Measurements from ENCODE around the gene TRPV4.

The TRPV4 gene

DNA sequence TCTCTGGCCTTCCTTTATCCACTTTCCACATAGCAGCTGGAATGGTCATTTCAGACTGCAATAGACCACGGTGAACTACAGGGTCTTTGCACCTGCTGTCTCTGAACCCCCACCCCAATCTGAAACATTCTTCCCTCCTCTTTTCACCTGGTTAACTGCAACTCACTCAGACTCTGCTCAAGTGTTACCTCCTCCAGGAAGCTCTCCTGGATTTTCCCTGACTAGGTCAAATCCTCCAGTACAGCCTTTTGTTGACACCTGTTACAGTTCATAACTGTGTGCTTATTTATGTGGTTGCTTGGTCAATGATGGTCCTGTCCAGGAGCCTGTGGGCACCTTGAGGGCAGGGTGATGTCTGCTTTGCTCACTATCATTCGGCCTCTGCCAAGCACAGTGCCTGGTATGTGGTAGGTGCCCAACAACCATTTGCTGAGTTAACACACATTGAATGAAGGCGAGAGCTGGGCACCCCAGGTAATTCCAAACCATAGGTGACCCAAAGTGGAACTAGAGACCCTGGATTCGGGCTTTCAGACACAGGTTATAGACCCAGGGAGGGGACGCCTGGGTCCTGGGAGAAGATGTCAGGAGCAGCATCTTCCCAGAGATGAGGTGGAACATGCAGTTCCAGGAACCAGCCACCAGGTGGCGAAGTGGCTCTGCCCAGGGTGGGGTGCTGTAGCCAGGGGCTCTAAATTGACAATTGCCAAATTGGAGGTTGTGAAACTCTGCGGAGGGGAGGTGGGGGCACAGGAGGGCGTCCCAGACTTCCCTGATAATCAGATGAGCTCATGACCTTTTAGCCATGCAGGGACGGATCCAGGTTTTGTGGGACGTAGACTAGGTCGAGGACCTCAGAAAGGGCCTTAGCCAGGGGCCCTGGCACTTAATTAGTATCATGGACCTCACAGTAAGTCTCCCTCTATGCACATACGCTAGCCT, 28.1 kb downstream of the TRPV4 start:
- peak; percentile 71 to 73 for ATAC-seq

DNA sequence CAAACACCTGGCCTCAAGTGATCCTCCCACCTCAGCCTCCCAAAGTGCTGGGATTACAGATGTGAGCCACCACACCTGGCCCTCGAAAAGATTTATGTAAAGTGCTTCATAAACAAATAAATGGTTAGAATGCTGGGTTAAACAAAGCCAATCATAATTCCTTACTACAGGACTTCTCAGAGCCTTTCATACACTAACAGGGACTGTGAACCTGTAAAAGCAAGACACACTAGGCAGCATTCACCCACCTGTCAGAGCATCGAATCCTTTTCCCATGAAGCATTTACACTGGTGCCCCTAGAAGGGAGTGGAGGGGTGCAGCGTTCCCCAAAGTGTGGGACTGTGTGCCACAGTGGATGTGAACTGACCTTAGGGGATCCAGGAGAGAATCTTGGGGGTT, 29.5 kb downstream of the TRPV4 start:
- ATAC-seq = no peak

DNA sequence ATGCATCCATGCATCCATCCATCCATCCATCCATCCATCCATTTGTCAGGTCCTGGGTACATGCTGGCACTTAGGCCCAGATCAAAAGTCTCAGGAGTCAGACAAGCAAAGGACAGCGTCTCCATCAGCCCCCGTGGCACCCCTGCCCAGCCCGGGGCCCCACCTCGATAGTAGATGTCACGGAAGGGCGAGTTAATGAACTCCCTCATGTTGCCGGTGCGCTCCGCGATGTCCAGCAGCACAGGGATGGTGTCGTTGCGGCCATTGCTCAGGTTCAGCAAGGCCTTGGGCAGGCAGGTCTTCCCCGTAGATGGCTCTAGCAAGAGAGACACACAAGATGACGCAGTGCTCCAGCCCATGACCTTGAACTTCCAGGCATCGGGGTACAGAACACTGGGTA, 30.4 kb downstream of the TRPV4 start:
- ATAC-seq = no peak

- no peak for ATAC-seq
These were observed 32.7 kb downstream of the TRPV4 start for GRCh38 chr12:109800536-109800935.

- no peak for ATAC-seq
These were observed 34.5 kb downstream of the TRPV4 start for GRCh38 chr12:109798691-109799090.

DNA sequence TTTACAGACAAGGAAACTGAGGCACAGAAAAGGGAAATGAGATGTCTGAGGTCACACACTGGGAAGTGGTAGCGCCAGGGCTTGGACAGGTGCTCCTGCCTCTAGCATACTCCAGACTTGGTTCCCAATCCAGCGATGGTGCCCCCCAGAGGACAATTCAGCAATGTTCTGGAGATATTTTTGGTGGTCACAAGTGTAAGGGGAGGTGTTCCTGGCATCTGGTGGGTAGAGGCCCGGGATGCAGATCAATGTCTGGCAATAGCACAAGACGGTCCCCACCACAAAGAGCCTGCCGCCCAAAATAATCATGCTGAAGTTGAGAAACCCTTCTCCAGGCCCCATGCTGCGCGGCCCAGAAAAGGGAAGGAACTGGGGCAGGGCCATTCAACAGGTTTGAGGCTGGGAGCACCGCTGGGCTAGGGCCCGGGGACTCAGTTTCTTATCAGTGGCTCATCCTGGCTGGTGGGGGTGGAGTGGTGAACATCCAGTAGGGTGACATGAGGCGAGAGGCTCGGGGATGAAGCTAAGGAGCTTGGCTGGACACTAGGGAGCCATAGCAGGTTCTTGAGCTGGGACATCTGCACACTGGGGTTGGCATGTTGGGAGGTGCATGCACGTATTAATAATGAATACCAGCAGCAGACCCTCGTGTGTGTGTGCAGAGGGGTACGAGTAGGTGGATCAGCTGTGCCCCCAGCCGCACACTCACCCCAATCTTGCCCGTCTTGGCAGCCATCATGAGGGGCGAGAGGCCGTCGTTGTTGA, 35.1 kb downstream of the TRPV4 start:
- ATAC-seq = no peak

DNA sequence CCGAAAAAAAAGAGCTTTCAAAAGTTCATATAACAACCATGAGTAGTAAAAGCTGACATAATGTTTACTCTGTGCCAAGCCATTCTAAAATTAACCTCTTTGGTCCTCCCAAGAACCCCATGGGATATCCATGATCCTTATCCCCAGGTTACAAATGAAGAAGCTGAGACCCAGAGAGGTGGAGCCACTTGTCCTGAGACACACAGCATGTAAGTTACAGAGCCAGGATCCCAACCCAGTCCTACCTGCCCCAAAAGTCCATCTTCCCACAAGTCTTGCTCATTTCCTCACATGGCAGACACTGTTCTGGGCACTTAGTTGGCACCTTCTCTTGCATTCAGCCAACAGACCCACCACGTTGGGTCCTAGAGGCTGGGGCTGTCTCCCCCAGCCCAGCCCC, 37.1 kb downstream of the TRPV4 start:
- ATAC-seq = no peak

GRCh38 chr12:109795023-109795422, 38.2 kb downstream of the TRPV4 start:
- no peak for ATAC-seq

DNA sequence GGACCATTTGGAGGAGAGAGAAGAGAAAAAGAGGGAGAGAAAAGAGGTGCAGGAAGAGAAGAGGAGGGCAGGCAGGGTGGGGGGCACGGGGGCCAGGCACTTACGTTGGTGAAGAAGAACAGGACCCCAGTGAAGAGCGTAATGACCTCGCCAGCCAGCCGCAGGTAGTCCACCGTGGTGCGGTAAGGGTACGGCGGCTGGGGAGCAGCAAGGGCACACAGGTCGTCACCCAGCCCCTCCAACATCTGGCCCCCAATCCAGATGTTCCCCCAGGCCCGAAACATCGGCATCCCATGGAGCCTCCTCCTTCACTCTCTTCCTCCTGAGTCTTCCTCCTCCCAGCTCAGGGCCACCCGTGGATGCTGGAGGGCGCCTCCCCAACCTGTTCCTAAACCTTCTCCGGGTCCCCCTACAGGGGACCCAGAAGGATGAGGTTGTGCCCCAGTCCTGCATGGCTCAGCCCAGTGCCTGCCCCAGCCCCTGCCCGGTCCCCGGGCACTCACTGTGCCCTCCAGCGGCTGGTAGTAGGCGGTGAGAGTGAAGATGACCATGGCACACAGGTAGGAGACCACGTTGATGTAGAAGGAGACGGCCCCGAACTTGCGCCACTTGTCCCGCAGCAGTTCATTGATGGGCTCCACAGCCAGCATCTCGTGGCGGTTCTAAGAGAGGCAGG, 39.2 kb downstream of the TRPV4 start:
- no peak for ATAC-seq

GRCh38 chr12:109793411-109793810, 39.8 kb downstream of the TRPV4 start:
- no peak for ATAC-seq

- no peak for ATAC-seq
These were observed 40.2 kb downstream of the TRPV4 start for GRCh38 chr12:109792992-109793391.

GRCh38 chr12:109789526-109790048, 43.6 kb downstream of the TRPV4 start:
- no peak for ATAC-seq

GRCh38 chr12:109786799-109787198, 46.4 kb downstream of the TRPV4 start:
- ATAC-seq = no peak

DNA sequence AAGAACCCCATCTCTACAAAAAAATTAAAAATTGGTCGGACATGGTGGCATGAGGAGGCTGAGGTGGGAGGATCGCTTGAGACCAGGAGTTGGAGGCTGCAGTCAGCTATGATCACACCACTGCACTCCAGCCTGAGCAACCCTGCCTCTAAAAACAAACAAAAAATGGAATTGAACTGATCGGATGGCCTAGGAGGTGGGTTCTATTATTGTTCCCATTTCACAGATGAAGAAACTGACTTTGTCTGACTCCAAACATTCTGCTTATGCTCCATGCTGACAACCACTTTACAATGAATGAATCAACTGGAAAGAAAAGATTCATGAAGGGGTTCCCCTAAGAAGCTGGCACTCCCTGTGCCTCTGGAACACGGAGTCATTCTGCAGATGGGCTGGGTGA, 47.3 kb downstream of the TRPV4 start:
- ATAC-seq = no peak

DNA sequence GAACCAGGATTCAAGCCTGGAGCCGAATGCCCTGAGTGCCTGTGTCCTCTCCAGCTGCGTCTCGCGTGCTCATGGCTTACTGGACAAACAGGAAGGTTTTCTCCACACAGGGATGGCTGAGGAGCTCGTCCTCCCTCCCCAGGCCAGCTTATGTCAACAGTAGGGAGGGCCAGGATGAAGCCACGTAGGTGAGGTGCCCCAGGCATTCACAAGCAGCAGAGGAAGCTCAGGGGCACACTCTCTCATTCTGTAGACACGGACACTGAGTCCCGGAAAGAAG, 49.3 kb downstream of the TRPV4 start:
- no peak for ATAC-seq

GRCh38 chr12:109783135-109783964, 49.8 kb downstream of the TRPV4 start:
- ATAC-seq = no peak

DNA sequence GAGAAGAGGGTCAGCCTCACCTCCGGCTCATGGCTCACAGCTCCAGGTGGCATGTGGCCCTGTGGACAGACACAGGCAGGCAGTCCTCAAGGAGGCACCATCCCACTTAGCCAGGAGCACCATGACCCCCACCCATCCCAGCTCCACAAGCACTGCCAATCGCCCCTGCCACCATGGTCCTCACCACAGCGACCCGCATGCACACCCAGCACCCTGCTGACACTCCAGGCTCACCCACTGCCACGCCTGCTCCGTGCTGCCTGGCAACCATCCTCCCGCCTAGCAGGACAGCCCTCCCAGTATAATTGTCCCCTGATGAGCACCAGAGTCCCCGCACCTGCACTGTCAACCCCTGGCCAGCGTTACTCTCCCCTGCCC, 50.9 kb downstream of the TRPV4 start:
- ATAC-seq = no peak

DNA sequence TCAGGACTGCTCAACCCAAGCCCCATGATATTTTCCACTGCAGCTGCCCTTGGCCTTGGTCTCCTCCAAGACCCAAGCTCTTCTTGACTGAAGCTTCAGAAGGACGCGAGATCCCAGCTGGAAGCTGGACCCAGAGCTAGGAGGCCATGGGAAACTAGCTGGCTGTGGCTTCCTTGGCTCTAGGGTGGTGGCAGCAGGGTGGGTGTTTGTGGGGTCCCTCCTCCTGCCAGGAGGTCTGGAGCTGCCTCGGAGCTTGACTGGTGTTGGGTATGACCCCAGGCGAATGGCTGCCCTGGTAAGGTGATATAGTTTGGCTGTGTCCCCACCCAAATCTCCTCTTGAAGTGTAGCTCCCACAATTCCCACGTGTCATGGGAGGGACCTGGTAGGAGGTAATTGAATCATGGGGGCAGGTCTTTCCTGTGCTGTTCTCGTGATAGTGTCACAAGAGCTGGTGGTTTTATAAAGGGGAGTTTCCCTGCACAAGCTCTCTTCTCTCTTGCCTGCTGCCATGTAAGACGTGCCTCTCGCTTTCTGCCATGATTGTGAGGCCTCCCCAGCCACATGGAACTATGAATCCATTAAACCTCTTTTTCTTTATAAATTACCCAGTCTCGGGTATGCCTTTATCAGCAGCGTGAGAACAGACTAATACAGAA, 51.4 kb downstream of the TRPV4 start:
- ATAC-seq = no peak

- ATAC-seq = no peak
These were observed 53.8 kb downstream of the TRPV4 start for GRCh38 chr12:109779382-109779781.

DNA sequence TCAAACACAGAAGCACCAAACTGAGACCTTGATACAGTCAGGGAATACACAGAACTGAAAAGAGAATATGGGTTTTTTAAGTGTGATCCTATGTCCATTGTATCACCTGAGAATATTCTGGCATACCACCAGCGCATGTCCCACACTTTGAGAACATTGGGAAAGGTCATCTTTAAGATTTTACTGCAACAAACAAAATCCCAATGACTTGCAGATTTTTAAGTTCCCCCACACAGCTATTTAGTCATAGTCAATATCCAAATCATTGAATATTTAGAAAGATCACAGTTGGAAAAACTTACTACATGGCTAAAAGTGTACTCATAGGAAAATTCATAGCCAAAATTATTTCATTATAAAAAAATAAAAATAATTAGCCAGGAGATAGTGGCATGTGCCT, 54.5 kb downstream of the TRPV4 start:
- no peak for ATAC-seq

- ATAC-seq = peak; percentile 68 to 75
These were observed 55.7 kb downstream of the TRPV4 start for GRCh38 chr12:109777544-109777943.

DNA sequence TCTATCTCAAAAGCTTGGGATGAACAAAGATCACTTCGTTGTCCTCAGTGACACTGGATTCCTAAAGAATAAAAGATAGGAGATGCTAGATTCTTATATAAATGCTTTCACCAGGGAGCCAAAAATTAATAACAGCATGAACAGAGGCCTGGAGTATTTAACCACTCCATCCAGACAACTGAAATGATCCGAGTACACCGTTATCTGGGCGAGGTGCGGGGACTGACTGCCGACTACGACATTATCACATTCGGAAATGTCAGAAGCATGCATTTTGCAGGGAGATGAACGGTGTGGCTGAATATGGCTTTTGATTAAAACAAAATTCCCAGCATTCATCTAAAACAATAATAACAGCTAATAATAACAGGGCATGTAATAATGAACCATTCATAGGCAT, 56.6 kb downstream of the TRPV4 start:
- no peak for ATAC-seq
